ENCODE measurements around the gene C18orf32.
A peak's percentile ranks its signal among the peaks of the same experiment; 100 is the strongest.
"Not testable (repeated sequence)": the region's sequence is repeated elsewhere in the genome, so short reads cannot be mapped to it uniquely, and the experiment has no call there.

The C18orf32 gene

DNA sequence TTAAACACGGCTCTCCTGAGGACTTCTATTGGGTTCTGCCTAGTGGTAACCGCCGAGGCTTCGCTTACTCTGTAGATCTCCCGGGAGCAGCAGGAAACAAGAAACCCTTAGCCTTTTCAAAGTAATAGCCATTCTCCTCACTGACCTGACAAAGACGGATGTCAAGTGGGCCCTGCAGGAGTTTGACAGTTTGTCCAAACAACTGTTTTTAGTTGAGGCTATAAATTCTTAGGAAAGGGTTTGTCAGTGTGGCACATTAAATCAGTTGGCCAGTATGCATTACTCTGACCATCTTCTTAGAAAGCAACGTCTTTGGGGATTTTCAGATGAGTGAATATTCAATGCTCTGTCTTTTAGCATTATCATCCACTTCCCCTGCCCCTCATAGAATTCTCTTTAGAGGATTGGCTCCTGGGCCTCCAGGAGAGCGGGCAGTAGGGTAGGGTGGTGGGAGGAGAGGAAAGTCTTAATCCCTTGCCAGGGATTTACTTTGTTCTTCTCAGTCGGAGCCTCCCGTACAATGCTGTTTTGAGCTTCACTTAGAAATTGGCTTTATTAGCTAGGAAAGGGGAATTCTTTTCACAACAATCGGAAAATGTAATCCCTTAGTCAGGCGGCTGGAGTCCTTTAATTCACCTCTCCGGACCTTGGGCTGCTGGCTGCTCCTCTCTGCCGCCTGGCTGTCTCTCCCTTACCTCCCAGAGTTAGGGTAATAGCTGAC, 13.3 kb upstream of the C18orf32 start:
- FAIRE-seq, result no peak

DNA sequence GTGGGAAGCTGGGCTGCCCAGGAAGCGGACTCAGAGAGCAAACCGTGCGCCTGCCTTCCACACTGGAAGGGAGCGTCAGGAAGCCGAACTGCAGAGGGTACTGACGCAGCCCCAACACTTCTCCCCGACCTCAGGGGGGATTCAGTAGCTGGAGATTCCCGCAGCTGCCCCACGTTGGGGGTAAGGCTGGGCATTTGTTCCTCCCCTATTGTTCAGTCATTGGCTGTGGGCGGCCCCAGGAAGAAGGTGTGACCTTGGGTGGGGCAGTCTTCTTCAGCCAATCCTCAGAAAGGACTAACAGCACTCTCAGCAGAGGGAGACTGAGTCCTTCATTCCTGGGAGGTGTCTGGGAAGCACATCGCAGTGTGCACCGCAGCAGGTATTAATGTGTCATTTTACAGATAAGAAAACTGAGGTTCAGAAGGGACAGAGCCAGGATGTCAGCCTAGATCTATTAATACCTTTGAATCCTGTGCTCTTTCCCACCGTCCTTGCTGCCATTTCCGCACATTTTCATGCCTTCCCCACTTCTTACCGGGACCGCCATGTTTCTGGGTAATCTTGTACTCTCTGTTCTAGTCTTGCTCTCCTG, 12.1 kb upstream of the C18orf32 start:
- FAIRE-seq, result no peak

DNA sequence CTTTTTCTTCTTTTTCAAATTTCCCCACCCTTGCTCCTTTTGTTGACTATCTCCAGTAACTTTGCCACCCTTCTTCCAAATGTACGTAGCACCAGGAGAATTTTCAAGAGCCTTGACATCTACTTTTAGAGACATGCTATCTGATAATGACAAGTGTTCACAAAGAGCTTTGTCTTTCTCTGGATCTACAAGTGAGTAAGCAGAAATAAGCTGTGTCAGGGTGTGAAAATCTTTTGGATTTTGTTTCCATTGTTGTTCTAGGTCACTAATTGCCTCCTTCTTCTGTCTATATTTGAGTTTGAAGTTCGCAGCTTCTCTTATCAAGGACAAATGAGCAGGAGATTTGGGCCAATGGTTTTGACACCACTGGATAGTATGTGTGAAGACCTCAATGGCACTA, 8.4 kb upstream of the C18orf32 start:
- FAIRE-seq, result no peak

DNA sequence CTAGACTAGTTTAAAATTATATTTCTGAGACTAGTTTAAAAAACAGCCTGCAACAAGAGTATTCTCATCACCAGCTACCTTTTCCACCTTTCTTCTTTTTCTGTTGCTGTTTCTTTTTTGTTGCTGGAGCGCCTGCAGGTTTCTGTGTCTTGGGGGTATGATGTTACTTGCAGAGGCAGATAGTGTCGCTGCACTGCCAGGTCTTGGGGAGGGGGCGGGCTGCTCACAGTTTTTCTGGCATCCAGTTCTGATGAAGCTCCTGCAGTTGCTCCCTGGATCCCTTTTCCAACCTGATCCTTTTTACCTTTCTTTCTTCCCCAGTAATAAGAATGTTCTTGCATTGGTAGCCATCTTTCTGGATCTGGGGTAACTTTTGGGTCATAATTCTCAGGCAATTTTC, 8.0 kb upstream of the C18orf32 start:
- no peak for FAIRE-seq

DNA sequence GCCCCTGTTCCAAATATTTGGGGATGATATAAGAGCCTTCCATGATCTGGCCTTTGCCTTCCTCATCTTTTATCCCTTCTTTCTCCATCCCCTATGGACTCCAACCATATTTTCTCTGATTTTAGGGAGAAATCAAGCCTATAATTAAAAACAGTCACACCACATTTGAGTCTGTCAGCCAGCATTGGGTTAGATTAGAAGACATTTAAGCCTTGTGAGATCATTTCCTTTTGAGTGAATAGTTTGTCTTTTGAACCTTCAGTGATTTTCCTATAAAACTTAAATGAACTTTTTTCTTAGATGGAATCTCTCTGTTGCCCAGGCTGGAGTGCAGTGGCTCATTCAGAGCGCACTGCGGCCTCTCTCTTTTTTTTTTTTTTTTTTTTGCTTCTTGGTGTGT, 7.6 kb upstream of the C18orf32 start:
- FAIRE-seq, result no peak

DNA sequence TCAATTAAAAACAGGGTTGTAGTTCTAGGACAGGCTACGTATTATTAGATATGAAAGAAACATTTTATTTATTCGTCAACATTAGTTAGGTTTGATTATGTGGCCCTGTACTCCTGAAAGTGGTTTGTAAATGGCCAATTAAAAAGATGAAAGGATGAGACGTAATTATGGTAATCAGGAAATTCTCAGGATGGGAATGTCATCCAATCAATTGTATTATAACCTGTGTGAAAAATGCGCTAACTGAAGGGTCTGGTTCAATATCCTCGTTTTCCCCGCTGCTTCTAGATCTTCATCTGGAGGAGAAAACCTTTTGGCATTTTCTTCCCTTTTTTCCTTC, 5.6 kb upstream of the C18orf32 start:
- FAIRE-seq, result no peak

DNA sequence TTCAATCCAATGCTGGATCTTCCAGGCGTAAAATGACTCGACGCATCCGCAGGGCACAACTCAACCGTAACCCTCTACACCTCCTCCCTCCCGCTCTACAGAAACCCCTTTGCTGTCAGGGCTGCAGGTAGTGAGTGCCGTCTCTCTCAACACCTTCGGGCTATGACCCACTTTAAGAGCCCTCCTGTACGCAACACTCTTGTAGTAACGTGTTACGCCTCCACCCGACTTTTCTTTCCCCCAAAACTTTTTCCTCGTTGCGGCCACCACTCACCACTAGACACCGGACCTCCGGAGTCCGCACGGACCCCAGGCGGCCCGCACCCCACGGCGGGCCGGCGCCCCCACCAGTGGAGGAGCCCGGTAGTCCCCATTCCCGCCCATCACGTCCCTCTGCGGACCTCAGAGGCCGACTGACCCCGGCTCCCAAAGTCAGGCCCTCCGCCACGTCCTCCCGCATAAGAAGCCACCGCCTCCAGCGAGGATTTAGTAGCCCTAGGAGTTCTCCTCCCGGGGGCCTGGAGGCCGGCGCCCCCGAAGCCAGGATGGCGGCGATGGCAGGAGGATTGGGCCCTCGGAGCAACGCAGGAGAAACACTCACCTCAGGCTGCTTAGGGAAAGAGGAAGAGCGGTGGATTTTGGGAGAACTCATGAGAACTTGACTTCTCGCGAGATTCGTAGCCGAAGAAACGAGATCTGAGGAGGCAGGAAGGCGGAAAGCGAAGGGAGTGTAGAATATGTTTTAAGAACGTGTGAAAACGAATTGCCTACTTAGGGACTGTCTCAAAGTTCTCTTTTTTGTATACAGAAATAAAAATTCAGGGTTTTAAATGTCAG, 5.0 kb upstream of the C18orf32 start, which contains the start of gene RPL17:
Gene RPL17 (minus strand): TSS at position 609 of the 837 bp plus-strand sequence.
- peak; percentile 94 for FAIRE-seq

DNA sequence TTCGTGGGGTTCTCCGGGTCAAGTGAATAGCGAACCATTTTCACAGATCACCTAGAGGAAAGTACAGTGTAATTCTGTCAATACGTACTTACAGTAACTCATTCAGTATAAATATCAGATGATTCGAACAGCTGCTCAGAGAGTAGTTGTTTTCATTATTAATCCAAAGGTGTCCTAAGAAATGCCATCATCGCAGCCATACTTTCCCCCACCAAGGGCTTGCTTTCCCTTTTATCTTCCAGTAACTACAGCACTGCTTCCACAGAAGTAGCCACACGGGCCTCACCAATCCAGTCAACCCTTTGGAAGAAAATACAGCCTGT, 4.5 kb upstream of the C18orf32 start:
- FAIRE-seq, result no peak

DNA sequence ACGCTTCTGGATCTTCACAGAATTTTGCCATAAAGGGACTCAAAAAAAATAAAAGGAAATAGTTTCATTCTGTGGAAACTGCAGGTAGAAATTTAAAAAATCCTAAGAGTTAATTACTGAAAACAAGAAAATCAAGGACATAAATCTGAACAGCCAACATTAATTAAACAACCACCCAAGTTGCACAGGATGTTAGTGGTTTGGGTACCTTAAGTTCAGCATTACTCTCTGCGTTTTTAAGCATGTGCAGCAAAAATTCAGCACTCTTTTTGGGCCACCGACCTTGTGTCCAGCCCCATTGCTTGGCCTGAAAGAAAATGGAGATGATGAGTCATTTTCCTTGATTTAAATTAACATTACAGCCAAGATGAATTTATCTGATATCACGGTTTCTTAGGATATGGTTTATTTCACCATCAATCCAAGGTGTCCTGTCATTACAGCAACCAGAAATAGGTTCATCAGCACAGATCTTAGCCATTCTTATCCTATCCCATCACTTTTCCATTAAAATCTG, 3.3 kb upstream of the C18orf32 start:
- no peak for FAIRE-seq

DNA sequence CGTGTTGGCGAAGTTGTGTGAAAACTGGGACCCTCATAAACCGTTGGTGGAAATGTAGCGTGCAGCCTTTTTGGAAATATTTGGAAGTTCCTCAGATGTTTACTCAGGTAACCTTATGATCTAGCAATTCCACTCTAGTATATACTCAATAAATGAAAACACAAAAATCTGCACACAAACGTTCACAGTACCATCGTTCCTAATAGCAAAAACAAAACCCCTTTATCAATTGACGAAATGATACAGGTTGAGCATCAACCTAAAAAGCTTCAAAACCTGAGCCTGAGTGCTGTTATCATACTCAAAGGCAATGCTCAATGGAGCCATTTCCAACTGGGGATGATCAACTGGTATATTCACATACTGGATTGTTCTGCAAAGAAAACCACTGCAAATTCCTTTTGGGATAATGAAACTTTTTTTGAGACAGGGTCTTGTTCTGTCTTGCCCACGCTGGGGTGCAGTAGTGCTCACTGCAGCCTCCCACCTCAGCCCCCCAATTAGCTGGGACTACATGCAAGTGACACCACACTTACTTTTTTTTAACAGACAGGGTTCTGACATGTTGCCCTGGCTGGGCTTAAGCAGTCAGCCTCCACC, 777 bp upstream of the C18orf32 start:
- no peak for FAIRE-seq

DNA sequence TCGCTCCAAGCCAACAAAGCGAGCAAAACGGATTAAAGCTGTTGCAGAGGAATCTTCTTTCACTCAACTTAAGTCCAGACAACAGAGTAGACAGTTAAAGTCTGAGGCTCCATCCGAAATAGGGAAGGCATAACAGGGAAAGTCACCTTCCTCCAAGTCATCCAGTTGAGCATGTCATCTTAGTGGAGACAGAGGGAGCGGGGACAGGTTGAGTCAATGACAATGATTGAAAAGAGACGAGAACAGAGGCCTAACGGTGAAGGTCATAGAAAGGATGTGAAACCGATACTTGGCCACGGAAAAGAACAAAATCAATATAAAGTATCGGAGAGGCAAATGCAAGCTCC, 455 bp downstream of the C18orf32 start:
- FAIRE-seq, result no peak

DNA sequence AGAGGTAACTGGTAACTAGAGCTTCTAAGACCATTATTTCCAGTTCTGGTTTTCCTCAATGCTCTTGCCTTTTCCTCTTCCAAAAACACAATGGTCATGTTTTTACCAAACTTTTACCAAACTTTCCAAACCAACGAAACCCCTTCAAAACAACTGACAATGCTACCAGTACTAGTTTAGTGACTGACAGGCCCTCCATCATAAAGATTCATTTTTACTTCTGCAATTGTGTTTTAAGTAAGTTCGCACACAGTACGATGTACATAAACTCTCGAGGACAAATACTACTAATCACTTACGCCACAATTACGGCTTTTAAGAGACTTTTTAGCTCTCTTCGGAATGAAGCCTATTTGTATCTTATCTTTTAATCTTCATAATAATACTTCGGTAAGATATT, 900 bp downstream of the C18orf32 start:
- FAIRE-seq, result no peak

DNA sequence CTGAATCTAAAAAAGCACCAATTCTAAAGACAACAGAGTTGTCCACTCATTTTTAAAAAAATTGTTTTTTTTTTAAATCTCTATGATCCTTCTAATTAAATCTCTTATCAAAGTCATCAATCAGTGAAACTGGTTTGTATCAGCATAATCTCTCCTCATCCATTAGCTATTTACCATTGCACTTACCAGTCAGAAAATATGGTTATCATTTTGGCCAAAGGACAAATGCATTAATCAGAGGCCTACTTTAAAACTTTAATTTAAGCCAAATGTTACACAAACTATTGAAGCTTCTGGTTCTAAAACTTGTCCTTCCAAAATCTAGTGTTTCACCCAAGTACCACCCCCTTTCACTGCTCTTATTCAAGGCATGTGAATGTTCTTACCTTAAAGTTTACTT, 3.8 kb downstream of the C18orf32 start:
- no peak for FAIRE-seq

DNA sequence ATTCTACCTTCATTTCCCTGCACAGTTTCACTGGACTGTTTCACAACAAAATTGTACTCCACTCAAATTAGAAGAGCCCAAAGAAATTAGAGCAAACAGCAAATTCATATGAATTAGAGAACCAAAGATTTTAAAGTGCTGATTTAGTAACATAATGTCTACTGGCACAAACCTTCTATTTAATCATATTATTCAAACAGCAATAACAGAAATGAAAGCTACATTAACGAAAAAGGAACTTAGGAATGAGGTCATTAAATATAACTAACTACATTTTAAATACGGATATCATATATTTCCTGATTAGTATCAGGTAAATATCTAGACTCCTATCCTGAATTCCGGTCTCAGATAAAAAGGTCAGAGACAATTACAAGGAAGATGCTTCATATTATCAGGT, 5.1 kb downstream of the C18orf32 start:
- FAIRE-seq, result no peak

DNA sequence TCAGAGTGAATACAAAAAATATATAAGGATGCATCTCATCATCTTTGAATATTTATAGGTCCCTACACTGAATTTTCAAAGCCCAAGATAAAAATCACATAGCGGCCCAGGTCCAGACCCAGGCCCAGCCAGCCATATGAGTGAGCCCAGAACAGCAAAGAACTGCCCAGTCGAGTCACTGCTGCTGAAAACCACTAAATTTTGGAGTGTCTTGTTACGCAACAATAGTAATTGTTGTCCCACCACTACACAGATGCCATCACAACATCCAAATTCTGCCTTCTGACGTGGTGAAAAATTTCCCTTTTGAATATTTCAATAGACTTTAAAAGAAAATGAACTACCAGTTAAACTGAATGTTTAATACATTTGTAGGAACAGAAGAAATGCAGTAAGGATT, 5.7 kb downstream of the C18orf32 start:
- no peak for FAIRE-seq

DNA sequence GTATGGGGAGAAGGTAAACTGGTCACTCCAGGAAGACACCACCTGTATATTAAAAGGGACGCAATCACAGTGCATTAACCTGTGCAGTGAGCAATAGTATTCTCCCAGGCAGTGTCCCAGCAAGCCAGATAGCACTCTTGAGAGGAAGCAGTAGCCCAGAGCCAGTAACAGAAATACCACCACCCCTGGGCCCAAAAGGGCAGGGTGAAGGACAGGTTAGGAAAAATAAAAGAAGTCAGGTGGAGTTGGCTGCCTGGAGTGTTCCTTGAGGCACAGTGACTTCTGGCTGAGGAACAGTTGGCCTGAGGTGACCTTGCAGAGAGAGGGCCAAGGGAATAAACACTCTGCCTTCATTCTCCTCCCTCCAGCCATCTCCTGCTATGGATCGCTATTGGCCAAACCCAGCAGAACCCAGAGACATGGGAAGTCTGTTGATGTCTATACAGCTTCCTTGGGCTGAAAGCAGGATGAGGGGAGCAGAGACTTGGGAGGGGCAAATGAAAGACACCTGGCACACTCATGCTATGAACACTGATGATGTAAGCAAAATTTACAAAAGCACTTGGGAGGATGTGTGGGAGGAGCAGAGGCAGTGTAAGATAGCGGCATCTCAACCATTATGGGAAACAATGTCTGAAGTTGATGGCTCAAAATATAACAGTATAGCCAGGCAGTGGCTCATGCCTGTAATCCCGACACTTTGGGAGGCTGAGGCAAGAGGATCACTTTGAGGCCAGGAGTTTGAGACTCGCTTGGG, 7.5 kb downstream of the C18orf32 start:
- no peak for FAIRE-seq

DNA sequence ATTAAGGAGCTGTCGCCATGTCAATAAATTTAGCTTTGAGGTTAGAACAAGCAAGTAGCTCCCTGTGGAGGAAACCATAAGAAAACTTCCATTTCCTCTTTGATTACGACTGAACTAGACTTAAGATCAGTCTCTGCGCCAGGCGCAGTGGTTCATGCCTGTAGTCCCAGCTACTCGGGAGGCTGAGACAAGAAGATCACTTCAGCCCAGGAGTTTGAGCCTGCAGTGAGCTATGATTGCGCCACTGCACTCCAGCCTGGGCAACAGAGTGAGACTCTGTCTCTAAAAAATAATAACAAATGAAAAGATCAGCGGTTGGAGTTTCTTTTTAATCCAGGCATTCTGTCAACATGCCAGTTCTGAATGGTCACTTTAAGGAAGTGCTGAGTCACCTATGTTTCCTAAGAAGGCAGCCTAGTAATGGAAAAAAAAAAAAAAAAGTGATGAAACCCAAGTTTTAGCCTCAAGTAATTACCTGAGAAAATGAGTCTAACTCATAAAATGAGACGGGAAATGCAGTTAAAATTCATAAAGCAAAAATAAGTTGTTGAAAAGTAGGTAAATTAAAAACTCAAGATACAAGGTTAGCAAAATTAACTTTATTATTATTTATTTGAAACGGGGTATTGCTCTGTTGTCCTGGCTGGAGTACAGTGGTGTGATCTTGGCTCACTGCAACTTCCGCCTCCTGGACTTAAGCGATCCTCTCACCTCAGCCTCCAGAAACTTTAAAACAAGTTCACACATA, 10.2 kb downstream of the C18orf32 start:
- no peak for FAIRE-seq

DNA sequence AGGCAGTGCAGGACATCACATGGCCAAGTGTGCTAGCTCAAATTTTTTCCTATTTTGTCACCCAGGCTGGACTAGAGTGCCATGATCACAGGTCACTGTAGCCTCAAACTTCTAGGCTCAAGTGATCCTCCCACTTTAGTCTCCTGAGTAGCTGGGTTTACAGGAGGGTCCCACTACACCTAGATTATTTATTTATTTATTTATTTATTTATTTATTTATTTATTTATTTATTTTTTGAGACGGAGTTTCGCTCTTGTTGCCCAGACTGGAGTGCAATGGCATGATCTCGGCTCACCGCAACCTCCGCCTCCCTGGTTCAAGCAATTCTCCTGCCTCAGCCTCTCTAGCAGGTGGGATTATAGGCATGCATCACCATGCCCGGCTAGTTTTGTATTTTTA, 12.1 kb downstream of the C18orf32 start:
- FAIRE-seq, result not testable (repeated sequence)

DNA sequence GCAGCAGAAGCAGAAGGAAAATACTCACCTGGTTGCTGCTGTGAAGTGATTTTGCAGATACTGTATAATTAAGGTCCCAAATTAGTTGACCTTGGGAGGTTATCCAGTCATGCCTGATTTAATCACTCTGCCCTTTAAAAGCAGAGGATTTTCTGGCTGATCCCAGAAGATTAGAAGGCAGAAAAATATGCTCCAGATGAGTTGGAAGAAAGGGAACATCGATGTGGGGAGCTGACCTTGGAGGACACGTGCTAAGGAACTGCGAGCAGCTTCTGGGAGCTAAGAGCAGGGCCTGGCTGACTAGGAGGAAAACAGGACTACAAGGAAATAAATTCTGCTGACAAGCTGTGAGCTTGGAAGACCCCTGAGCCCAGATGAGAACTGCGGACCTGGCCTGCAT, 13.3 kb downstream of the C18orf32 start:
- no peak for FAIRE-seq

DNA sequence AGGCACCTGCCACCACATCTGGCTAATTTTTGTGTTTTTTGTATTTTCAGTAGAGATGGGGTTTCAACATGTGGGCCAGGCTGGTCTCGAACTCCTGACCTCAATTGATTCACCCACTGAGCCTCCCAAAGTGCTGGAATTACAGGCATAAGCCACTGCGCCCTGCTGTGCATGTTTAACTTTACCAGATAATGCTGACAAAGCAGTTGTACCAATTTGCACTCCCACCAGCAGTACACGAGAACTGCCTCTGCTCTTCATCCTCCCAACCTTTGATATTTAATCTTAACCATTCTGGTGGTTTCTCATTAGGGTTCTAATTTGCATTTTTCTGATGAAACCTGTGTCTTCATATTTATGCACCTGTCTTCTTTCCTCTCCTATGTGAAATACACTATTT, 14.6 kb downstream of the C18orf32 start:
- no peak for FAIRE-seq

DNA sequence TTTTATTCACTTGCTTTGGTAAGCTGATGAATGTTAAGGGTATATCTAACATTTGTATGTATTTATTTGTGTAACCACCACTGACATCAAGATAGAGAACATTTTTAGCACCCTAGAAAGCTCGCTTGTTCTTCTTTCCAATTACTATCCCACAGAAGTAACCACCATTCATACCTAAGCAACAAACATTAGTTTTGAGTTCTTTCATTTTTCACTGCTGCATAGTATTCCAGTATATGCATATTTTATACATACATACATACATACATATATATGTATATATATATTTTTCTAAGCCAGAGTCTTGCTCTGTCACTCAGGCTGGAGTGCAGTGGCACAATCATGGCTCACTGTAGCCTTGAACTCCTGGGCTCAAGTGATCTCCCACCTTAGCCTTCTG, 15.5 kb downstream of the C18orf32 start:
- no peak for FAIRE-seq

DNA sequence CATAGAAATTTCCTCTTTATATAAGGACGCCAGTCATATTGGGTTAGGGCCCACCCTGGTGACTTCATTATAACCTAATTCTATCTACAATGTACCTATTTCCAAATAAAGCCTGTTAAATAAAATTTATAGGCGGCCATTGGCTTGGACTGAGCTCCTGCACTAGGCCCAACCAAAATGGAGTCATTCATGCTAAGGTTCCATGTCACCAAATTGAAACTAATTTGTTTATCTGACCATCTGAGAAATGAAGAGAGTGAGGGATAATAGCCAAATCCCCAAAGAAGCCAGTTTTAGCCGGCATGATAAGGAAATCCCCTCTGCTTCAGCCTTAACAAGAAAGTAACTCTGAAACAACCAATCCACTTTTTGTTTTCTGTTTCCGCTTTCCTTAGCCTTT, 19.4 kb downstream of the C18orf32 start:
- no peak for FAIRE-seq
